ENCODE data around the gene RAC2.
"Not testable (repeated sequence)": the region's sequence is repeated elsewhere in the genome, so short reads cannot be mapped to it uniquely, and the experiment has no call there.

RAC2 gene

DNA sequence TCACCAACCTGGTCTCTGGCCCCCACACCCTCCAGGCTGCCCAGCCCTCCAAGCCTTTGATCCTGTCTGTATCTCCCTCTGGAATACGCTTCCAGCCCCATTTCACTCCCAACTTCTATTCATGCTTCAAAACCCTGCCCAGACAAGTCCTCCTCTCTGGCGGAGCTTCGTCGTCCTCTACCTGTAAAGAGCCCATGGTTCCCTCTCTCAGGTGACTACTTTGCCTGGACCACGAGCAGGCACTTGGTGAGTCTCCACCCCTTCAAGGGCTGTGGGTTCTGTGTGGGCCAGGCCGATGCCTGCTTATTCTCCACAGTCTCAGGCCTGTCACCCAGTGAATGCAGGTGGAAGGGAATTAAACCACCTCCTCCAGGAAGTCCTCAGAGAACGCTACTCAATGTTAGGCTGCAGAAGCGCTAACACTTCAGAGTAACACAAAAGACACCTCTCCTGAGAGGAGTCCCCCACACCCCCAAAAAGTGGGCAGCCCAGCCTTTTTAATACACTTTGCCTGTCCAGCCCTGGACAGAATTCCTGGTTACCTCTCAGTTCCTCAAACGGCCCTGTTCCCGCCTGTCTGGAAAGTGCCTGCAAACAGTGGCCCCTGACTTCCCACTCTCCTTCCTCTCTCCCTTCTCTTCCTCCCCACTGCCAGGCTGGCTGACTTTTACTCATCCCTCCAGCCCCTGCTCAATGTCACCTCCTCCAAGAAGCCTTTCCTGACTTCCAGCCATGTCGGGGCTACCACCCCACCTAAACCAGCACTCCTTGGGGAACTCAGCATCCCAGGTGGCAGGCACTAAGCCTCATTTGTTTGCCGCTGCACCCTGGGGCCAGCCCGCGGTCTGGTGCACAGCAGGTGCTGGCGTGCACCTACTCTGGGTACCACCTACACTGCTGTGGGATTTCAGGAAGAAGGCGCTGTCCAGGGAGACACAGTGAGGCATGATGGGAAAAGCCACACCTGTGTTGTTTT, 9.0 kb downstream of the RAC2 start:
- no peak for DNase-seq (ENCODE audit: low read depth, low spot score)

DNA sequence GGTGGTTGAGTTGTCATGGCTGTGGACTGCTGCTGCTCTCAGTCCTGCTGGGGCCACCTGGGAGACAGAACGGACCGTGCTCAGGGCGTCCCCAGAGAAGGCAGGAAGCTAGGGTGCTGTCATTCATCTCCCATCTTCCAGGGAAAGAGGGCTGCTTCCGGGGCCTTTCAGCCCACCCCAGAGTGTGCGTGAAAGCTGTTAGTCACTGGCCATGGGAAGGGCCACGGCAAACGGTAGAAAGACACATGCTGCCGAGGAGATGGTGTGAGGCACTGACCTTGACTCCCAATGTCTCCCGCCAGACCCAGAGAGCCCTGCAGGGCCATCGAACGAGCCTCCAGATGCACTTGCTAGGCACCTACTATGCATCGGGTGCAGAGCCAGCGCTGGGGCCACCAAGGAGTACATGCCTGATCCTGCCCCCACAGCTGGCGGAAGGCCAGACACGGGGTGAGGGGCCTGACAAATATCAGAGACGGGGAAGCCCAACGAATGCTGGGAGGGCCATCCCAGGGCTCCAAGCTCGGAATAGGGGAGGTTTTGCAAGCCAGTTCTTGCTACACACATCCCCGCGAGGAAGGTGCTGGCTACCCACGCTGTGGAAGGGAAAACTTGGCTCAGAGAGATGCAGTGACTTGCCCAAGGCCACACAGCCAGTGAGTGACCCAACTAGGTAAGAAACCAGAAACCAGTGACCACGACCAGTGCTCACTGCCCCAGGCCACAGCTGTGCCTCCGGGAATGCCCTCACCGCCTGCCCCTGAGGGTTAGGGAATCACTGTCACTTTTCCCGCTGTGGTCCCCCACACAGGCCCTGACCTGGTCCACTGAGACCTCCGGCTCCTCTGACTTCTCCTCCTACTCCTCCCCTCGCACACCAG, 10.1 kb downstream of the RAC2 start:
- DNase-seq (ENCODE audit: low read depth, low spot score), result no peak

DNA sequence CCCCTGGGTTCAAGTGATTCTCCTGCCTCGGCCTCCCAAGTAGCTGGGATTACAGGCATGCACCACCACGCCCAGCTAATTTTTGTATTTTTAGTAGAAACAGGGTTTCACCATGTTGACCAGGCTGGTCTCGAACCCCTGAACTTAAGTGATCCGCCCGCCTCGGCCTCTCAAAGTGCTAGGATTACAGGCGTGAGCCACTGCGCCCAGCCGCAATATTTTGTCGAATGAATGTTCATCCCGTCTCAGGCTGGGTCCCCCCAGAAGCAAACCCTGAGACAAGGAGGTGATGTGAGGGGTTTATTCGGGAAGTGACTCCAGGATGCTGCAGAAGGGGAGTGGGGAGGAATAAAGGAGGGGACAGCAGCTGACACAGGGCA, 10.7 kb downstream of the RAC2 start:
- DNase-seq (ENCODE audit: low read depth, low spot score), result not testable (repeated sequence)

DNA sequence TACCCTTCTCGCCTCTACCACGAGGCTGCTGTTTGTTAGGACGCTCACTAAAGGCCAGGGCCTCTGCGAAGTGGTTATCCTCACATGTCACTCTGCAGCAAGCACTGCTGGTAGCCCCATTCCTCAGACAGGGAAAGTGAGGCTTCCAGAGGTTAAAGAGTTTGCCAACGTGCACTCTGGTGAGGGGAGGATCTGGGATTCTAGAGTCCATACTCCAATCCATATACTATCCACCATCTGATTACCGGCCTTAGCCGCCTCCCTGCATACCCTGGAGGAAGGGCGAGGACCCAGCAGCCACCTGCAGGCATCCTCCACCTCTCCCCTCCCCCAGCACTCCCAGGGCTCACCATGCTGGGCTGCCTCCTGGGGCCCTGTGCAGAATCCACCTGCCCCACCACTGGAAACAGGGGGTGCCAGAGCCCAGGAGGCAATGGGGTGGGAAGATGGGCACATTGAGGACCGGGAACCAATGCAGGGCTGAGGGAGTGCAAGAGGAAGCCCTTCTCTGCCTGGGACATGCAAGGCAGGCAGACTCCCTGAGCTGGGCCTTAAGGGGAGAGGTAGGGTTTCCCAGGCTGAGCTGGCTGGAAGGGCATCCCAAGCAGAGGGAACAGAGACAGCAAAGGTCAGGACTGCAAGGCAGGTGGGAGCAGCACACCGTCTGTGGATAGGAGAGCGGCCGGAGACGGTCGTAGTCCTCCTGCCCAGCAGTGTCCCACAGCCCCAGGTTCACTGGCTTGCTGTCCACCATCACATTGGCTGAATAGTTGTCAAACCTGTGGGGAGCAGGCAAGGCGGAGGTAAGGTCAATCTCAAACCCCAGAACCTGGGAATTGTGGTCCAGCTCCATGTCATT, 11.7 kb downstream of the RAC2 start:
- DNase-seq (ENCODE audit: low read depth, low spot score), result no peak

DNA sequence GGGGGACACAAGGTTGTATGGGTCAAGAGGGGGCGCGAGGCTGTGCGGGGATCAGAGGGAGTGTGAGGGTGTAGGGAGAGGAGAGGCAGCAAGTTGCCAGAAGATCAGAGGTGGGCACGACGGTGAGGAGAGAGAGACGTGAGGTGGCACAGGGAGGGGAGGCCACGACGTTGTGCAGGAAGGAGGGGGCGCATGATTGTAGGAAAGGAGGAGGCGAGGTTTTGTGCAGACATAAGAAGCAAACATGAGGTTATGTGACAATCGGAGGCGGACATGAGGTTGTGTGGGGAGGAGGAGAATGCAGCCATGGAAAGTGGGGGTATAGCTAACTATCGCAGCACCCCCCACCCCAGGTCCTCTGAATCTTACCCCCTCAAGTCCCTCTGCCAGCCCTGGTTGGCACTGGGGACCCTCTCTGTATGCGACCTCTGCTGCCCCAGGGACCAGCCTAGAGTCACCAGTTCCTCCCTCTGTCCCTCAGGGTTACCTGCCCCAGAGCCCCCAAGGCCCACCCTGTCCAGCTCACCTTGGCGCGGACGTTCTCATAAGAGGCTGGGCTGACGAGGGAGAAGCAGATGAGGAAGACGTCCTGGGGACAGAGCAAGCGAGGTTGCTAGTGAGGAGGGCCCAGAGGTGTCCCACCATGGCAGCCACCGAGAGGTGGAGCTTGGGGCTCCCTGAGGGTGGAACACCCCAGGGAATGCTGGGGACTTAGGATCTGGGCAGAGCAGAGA, 12.5 kb downstream of the RAC2 start:
- DNase-seq (ENCODE audit: low read depth, low spot score), result no peak

DNA sequence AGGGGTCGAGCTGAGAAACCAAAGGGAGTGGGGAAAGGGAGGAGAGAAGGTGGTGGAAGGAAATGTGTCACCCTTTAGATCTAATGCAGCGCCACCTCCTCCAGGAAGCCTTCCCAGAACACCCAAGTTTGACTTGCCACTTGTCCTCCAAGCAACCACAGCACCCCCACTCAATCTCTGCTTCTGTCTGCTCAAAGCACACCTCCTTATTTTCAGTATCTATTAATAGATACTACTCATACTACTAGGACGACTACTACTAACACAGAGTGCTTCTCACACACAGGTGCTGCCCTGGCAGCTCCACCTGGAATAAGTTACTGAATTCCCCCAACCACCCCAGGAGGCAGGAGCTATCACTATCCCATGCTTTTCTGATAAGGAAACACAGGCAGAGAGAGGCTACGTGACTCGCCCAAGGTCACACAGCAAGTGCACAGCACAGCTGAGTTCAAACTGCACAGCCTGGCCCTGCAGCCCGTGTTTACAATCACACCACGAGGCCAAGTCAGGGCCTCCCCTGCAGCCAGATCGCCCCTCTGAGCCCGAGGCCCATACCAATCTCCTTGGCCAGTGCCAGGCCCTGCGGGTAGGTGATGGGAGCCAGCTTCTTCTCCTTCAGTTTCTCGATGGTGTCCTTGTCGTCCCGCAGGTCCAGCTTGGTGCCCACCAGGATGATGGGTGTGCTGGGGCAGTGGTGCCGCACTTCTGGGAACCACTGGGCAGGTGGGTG, 13.2 kb downstream of the RAC2 start:
- DNase-seq (ENCODE audit: low read depth, low spot score), result no peak

DNA sequence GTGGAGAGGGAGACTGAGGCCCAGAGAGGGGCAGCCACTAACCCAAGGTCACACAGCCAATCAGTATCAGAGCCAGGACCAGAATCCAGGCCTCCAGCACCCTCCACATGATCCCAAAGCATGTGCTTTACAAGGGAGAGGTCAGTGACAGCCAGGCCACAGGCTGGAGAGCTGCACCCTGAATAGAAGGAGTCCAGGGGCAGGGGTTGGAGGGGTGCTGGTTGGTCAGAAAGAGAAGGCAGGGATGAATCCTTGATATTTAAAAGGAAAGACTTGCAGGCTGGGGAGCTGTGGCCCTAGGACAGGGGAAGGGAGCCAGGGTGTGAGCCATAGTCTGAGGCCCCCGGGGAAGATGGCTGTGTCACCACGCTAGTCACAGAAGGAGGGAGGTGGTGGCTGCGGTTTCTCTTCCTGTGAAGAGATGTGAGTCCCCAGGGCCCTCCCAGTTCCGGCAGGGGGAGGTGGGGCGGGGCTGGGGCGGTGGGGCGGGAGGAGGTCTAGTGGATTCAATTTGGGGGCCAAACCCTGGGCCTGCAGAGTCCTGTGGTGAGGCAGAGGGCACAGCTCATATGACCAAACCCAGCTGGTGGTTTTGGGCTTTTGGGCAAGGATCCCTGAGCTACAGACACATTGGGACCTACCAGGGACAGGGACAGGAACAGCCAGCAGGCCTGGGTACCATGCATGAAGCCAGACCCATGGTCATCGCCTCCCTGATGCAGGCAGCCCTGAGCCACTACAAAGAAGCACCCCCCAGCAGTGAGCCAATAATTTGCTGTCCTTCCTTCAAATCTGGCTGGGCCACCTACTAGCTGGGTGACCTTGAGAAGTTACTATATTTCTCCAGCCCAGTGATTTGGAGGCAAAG, 14.0 kb downstream of the RAC2 start:
- no peak for DNase-seq (ENCODE audit: low read depth, low spot score)

DNA sequence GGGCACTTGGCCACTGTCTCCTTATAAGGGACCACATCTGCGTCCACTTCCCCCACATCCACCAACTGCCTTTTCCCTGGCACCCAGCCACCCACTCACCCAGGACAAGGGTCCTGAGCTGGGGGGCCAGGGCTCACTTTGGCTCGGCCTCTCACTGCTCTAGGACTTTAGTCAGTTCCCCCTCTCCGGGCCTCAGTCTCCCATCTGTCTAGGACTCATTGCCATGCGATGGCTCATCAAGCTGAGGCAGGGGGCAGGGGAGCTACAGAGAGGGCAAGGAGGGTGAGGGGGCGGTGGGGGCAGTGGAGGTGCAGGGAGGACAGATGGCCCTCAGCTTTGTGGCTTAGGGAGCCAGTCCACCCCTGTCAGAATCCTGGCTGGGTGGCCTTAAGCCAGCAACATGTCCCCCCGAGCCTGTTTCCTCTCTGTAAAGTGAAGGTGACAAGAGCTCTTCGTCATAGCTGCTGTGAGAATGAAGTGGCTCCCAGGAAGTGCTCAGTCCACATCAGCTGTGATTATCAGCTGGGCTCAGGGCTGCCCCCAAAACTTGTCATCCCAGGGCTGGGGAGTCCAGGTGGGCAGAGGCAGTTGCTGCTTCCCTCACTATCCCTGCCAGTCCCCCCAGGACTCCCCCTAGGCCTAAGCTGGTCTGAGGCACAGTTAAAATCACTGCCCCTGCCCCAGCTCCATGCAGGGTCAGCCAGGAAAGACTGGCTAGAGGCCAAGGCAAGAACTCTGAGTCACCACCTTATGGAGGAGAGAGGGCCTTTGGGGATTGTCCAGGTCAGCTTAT, 14.9 kb downstream of the RAC2 start:
- no peak for DNase-seq (ENCODE audit: low read depth, low spot score)

DNA sequence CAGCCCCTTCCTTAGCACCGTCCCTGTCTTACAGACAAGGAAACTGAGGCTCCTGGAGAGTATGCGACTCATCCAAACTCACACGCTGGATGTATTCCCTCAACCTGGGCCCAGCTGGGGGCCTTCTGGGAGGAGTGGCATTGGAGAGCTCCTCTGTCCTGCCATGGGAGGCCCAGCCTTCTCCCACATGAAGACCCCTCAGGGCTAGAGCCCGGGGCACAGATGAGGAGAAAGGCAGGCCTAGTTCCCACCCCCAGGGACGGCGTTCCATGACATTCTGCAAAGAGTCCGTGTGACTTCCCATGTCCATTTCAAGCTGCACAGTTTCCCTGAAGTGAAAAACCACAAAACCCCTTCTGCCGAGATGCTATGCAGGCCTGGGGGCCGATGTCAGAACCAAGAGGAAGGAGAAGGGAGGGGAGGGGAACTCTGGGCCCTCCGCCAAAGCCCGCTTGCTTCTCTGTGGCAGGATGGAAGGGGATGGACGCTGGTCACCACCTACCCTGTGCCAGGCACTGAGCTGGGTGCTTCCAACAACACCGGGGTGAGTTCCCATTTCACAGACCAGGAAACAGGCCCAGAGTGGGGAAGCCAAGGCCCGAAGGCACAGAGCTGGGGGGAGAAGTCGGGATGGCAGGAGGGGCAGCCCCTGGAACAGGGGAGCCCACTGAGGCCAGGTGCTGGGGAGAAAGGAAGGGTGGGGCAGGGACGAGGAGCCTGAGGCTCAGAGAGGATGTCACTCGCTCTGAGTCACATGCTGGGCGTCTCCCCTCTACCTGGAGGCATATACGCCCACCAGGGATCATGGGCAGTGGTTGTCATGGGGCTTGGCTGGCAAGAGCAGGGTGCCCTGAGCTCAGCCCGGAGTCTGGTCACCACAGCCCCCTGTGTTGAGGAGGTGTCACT, 15.7 kb downstream of the RAC2 start:
- no peak for DNase-seq (ENCODE audit: low read depth, low spot score)

DNA sequence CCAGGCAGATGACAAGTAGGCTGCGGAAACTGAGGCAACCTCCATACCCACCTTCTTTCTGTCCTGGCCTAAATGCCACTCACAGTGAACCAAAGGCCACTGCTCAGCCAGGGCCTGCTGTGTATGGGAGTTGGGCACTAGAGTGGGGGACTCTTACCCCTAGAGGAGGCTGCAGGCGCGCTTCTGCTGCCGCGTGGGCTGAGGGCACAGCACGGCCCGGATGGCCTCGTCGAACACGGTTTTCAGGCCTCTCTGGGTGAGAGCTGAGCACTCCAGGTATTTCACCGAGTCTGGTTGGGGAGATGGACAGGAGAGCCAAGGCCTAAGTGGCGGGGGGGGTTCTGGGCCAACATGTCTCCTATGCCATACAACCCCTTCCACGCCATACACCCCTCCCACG, 17.6 kb downstream of the RAC2 start:
- DNase-seq (ENCODE audit: low read depth, low spot score), result no peak

DNA sequence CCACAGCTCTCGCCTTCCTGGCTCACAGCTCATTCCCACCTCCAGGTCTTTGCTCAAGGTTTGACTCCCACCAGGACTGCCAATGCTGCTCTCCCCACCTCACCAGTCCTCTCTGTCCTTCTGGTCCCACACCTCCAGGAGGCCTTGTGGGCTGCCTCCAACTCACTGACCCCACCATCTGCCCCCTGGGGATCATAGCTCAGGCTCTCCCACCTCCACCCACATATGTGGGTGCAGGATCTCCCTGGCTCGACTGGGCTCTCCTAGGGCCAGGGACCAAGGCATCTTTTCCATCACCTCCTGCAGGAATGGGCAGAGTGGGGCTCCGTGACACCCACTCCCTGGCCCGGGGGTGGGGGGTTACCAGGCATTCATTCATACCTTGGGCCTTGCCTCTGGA, 18.0 kb downstream of the RAC2 start:
- no peak for DNase-seq (ENCODE audit: low read depth, low spot score)

DNA sequence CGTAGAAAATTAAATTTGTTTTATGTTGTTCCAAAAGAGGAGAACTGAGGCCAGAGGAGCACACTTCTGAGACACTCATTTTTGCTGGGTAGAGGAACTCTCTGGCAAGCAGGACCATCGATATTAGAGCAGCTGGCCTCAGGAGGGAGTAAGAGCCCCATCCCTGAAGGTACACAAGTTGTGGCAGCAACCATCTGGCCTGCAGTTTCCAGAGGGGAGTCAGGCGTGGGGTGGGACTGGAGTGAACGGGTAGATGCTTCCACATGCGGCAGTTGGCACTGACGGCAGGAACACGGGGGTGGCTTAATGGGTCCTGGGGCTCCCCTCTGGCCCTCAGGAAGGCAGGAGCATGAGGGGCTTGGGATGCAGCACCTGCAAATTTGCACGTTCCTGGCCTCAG, 18.6 kb downstream of the RAC2 start:
- no peak for DNase-seq (ENCODE audit: low read depth, low spot score)

DNA sequence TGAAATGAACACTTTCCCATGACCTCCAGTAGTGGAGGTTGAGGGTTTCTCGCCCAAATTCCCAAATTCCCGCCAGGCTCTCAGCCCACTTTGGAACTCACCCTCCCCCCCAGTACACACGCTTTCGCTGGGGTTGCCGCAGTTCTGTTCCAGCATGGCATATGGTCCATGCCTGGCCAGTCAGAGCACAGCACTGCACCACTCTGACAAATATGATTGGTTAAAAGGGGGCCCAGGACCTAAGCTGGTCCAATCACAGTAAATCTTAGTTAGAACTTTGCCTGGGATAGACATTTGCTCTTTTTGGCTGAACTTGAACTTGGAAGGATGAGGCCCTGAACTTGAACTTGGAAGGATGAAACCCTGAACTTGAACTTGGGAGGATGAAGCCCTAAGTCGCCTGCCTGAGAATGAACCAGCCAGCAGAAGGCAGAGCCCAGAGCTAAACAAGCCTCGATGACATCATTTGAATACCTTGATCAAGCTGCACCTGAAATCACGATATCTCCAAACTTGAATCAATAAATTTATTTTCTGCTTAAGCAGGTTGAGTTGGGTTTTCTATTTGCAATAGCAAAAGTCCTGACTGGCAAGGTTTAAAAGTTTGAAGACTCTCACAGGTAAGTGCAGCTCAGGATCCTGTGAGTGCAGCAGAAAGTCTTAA, 19.2 kb downstream of the RAC2 start:
- DNase-seq (ENCODE audit: low read depth, low spot score), result no peak

DNA sequence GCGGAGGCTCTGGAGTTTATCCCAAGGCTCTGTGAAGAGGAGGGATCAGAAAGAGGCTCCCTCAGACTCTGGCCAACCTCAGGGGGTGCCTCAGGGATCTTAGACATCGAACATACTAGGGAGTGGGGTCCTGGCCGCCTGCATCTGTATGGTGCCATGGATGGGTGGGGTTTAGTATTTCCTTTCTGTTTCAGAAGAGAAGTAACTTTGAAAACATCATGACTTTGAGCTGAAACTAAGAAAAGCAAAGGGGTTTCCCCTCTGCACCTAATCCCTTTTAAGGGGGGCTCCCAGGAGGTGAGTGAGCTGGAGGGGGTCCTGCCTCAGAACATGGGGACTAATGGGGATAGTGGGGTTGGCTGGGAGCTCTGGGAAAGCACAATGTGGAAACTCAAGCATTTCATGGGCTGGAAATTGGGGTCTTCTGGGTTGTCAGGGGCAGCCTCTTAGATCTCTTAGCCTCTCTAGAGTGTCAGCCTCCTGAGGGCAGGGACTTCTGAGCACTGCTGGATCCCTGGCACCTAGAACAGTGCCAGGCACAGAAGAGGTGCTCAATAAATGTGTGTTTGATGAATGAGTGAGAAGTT, 20.0 kb downstream of the RAC2 start:
- no peak for DNase-seq (ENCODE audit: low read depth, low spot score)

DNA sequence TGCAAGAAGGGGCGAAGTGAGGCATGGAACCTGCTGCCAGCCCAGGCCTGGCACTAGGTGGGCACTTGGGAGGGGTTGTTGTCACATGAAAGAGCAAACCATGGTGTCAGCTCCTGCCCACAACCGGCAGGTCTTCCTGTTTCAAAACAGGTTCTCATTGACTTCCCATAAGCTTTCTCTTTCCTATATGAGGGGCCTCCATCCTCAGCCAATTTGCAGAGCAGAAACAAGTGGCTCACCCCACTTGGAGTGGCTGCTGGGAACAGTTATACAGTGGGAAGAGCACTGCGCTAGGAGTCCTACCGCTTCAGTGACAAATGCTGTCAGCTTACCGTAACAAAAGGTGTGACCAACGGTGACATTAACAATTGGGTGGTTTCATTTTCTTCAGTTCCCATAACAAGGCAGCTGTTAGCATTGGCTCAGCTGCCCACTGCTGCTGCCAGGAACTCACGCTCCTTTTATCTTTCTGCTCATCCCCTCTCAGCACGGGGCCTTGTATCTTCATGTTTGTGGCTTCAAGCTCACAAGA, 21.6 kb downstream of the RAC2 start:
- DNase-seq (ENCODE audit: low read depth, low spot score), result no peak

All from smooth muscle cell of the brain vasculature (primary cell).